K562 (cell line): ENCODE data around the gene UNC13C. TPM values are rescaled to one million over a fixed set of nuclear protein-coding genes. Genes with fewer than 3 reads are reported as not detected.

Experiments used
- ATAC-seq: fragments of 200-7000 bp; cut with Tn5 transposase; 3 replicates; pipeline ENCODE4 v1.9.1; 2020; ENCODE audit warnings: moderate library complexity
- BruUV-seq: library from RNA; stranded (reverse); fragments of 400-500 nt; replicated peaks from 2 replicates; lab custom pipeline; 2021; lab: Mats Ljungman, UMichigan
- CTCF ChIA-PET: fragments of 300-600 bp; formaldehyde crosslinking; extraction: SDS; loops from one replicate; lab custom pipeline; 2021; ENCODE audit warnings: low intra/inter-chr PET ratio; lab: Yijun Ruan, JAX
- POLR2A ChIA-PET: fragments of 300-600, 350-650 bp; sonication (Branson Sonifier 250); formaldehyde crosslinking; extraction: SDS; loops from one replicate; lab custom pipeline; 2021; ENCODE audit warnings: antibody characterized with exemption, inconsistent platforms; lab: Yijun Ruan, JAX
- DNase-seq, 4 experiments: peaks; one replicate each; pipeline versions ENCODE4 v3.0.0 to v3.0.0-alpha.2; 2011 to 2018; ENCODE audit warnings: low spot score in 3 of 4, mixed read lengths in 3 of 4; ENCODE audit errors: extremely low read depth in 1 of 4
- FAIRE-seq: peaks from 2 replicates; lab custom pipeline; 2011; peaks lifted over from hg19 to GRCh38; lab: Jason Lieb, UNC
- H2AFZ ChIP-seq: 2 replicates; pipeline ENCODE4 v1.6.0; 2011; ENCODE audit warnings: low read depth, low read length, control low read depth, inconsistent platforms
- H3K27ac ChIP-seq: fragments of 200-600 bp; 3 replicates; pipeline ENCODE4 v1.8.0; 2011; ENCODE audit warnings: low read depth, mild to moderate bottlenecking, control low read depth, inconsistent platforms, low read length, moderate library complexity, mixed read lengths; ENCODE audit errors: extremely low read depth
- H3K27me3 ChIP-seq, 2 experiments: fragments of 300-600 bp in 1 of 2; 2 replicates in 1 of 2; 3 replicates in 1 of 2; pipeline versions ENCODE4 v1.6.0 to v1.8.0; 2011; ENCODE audit warnings: inconsistent platforms in 2 of 2, low read length in 2 of 2, mild to moderate bottlenecking in 1 of 2, mixed read lengths in 1 of 2, moderate library complexity in 1 of 2; ENCODE audit not compliant: control insufficient read depth in 2 of 2, insufficient read depth in 2 of 2
- H3K36me3 ChIP-seq: fragments of 300-600 bp; 3 replicates; pipeline ENCODE4 v1.8.0; 2011; ENCODE audit warnings: mild to moderate bottlenecking, low read length, inconsistent platforms; ENCODE audit not compliant: control insufficient read depth, insufficient read depth
- H3K4me1 ChIP-seq, 2 experiments: fragments of 200-600 bp in 1 of 2; replicated peaks in 1 of 2; 2 replicates in 1 of 2; 3 replicates in 1 of 2; pipeline versions ENCODE4 v1.5.1 to v1.8.0; 2011; ENCODE audit warnings: inconsistent platforms in 2 of 2, low read length in 2 of 2, mild to moderate bottlenecking in 1 of 2, mixed read lengths in 1 of 2, moderate library complexity in 1 of 2; ENCODE audit not compliant: control insufficient read depth in 2 of 2, insufficient read depth in 2 of 2
- H3K4me2 ChIP-seq: 2 replicates; pipeline ENCODE4 v1.6.1; 2011; ENCODE audit warnings: low read length, control low read depth, inconsistent platforms, mixed read lengths; ENCODE audit not compliant: insufficient read depth
- H3K4me3 ChIP-seq: fragments of 200-600 bp; sonication (generic), shearing (Covaris generic); 2 replicates; pipeline ENCODE4 v1.5.1; 2016; ENCODE audit warnings: control low read depth, inconsistent platforms
- H3K79me2 ChIP-seq: fragments of 200-600 bp; 3 replicates; pipeline ENCODE4 v1.8.0; 2011; ENCODE audit warnings: low read length, inconsistent platforms; ENCODE audit not compliant: control insufficient read depth, insufficient read depth
- H3K9ac ChIP-seq, 2 experiments: 2 replicates each; pipeline versions ENCODE4 v1.6.0 to v1.6.1; 2011; ENCODE audit warnings: low read depth in 2 of 2, low read length in 2 of 2, control low read depth in 1 of 2, inconsistent platforms in 1 of 2, mild to moderate bottlenecking in 1 of 2, mixed read lengths in 1 of 2; ENCODE audit not compliant: insufficient read depth in 1 of 2
- H3K9me1 ChIP-seq: one replicate; pipeline ENCODE4 v1.6.0; 2011; ENCODE audit warnings: inconsistent platforms, mild to moderate bottlenecking, low read length, moderate library complexity; ENCODE audit not compliant: control insufficient read depth, insufficient read depth
- H3K9me3 ChIP-seq: replicated peaks from 2 replicates; pipeline ENCODE4 v1.5.1; 2011; ENCODE audit warnings: low read depth, low read length, inconsistent platforms; ENCODE audit not compliant: control insufficient read depth, insufficient read depth
- H4K20me1 ChIP-seq: replicated peaks from 2 replicates; pipeline ENCODE4 v1.6.1; 2011; ENCODE audit warnings: low read length, inconsistent platforms, mixed read lengths; ENCODE audit not compliant: control insufficient read depth, insufficient read depth
- ARHGAP35 ChIP-seq: fragments of 450-650 bp; IDR thresholded peaks from 2 replicates; pipeline ENCODE4 v1.6.1; 2018; ENCODE audit not compliant: partially characterized antibody
- BRF1 ChIP-seq: IDR thresholded peaks from 3 replicates; pipeline ENCODE4 v1.6.1; 2011; ENCODE audit warnings: borderline replicate concordance, mild to moderate bottlenecking; ENCODE audit not compliant: insufficient read length; ENCODE audit errors: extremely low read depth
- FOXA1 ChIP-seq: fragments of 450-650 bp; IDR thresholded peaks from 2 replicates; pipeline ENCODE4 v1.6.1; 2016; ENCODE audit warnings: mild to moderate bottlenecking, borderline replicate concordance
- HOXB6 ChIP-seq: fragments of 250-450 bp; sonication (Bioruptor Pico); IDR thresholded peaks from 2 replicates; pipeline ENCODE4 v1.5.1; 2022; ENCODE audit warnings: mild to moderate bottlenecking, borderline replicate concordance
- KHSRP ChIP-seq: fragments of 450-650 bp; IDR thresholded peaks from 2 replicates; pipeline ENCODE4 v1.6.1; 2017
- MNT ChIP-seq, 2 experiments: fragments of 450-650 bp; conservative IDR thresholded peaks; 2 replicates each; pipeline ENCODE4 v1.6.1; 2017; ENCODE audit warnings: mild to moderate bottlenecking in 2 of 2, moderate library complexity in 2 of 2
- NCOA1 ChIP-seq: fragments of 450-650 bp; IDR thresholded peaks from 2 replicates; pipeline ENCODE4 v1.6.1; 2016; ENCODE audit warnings: low read depth
- RAD51 ChIP-seq: fragments of 450-650 bp; IDR thresholded peaks from 2 replicates; pipeline ENCODE4 v1.7.1; 2016; ENCODE audit warnings: low read depth, mild to moderate bottlenecking, borderline replicate concordance
- RUNX1 ChIP-seq: sonication (generic); IDR thresholded peaks from 2 replicates; pipeline ENCODE4 v1.6.1; 2016; ENCODE audit warnings: antibody characterized with exemption, low read depth
- SMC3 ChIP-seq: conservative IDR thresholded peaks from 2 replicates; pipeline ENCODE4 v1.6.1; 2011; ENCODE audit warnings: low read depth, low read length, improper control_type of control experiment; ENCODE audit not compliant: insufficient read depth
- TCF3 ChIP-seq: sonication (generic); formaldehyde crosslinking; IDR thresholded peaks from 2 replicates; pipeline ENCODE4 v1.4.0; 2020; ENCODE audit warnings: mild to moderate bottlenecking, missing genetic modification reagents
- TFAM ChIP-seq: fragments of 250-450 bp; sonication (Bioruptor Pico); conservative IDR thresholded peaks from 2 replicates; pipeline ENCODE4 v1.5.0; 2021; ENCODE audit warnings: mild to moderate bottlenecking, moderate library complexity
- THRAP3 ChIP-seq: fragments of 450-650 bp; IDR thresholded peaks from 2 replicates; pipeline ENCODE4 v1.6.1; 2016; ENCODE audit warnings: mild to moderate bottlenecking, inconsistent platforms, borderline replicate concordance
- ZNF780A ChIP-seq: fragments of 250-450 bp; sonication (Bioruptor Pico); IDR thresholded peaks from 2 replicates; pipeline ENCODE4 v1.5.0; 2021; ENCODE audit warnings: mild to moderate bottlenecking
- ZZZ3 ChIP-seq: fragments of 450-650 bp; IDR thresholded peaks from 2 replicates; pipeline ENCODE4 v1.6.1; 2016; ENCODE audit warnings: antibody characterized with exemption, mild to moderate bottlenecking, moderate library complexity
- WGBS: fragments of 100-300 bp; shearing (Covaris generic); methylation state at CpG from one replicate; pipeline ENCODE4 v1.1.6; 2016; ENCODE audit warnings: low coverage, mixed read lengths; ENCODE audit not compliant: insufficient coverage; ENCODE audit errors: missing lambda C conversion rate; 5-methylcytosine and 5-hydroxymethylcytosine counted together
- in situ Hi-C: fragments of 300-500 bp; cut with MboI; formaldehyde crosslinking; loops from 4 replicates; pipeline ENCODE4 v1.15.0; 2018; ENCODE audit warnings: inconsistent platforms, mixed read lengths
- intact Hi-C: fragments of 100-400 bp; cut with micrococcal nuclease; formaldehyde crosslinking; loops from 2 replicates; pipeline ENCODE4 v1.14.2; 2022
- polyA plus RNA-seq, 8 experiments: library from polyadenylated mRNA; depleted of rRNA in 4 of 8; stranded (reverse) in 5 of 8; unstranded in 3 of 8; fragments of >200 nt; fragmentation: Nextera tagmentation in 2 of 8; fragmentation: Illumina TruSeq in 1 of 8; extraction: Ambion mirVana in 2 of 8; extraction: Trizol in 1 of 8; gene quantifications; 2 replicates each; pipeline versions ENCODE4 v1.2.1 to v1.2.3, GENCODE V29; 2011 to 2014; ENCODE audit warnings: inconsistent platforms in 1 of 8, missing spikeins in 1 of 8
- total RNA-seq, 7 experiments: library from RNA; depleted of rRNA in 6 of 7; stranded (reverse); fragments of >200 nt in 6 of 7; fragmentation: Illumina TruSeq in 2 of 7; extraction: Trizol in 2 of 7; gene quantifications; 2 replicates each; pipeline versions ENCODE4 v1.2.1 to v1.2.3, GENCODE V29; 2011 to 2021; ENCODE audit warnings: low replicate concordance in 1 of 7

Gene UNC13C
- total and polyA plus RNA-seq, 9 of the 15 experiments (the other 6 are each of a cell fraction or from before 2014, with no cell fraction given) = not detected

GRCh38 chr15:54502416-54503075 lies 524.3 kb downstream of the UNC13C start:
- no peak overlapping the region for H3K4me3 ChIP-seq
- H3K9me1 ChIP-seq = no peaks in the 10 kb centered on the region
- no peaks in the 10 kb centered on the region for H3K36me3 ChIP-seq
- TF ChIP-seq TCF3 (CRISPR knock-in tag) (no peak), FOXA1 (no peak), RAD51 (no peak), ARHGAP35 (no peak), HOXB6 (no peak), NCOA1 (no peak), SMC3 (no peak), TFAM (no peak), RUNX1 (no peak), MNT (conservative IDR thresholded peaks at IDR 0.05) (no peak), BRF1 (no peak), ZNF780A (no peak), THRAP3 (no peak), KHSRP (no peak), ZZZ3 (no peak)
- H3K9me3 ChIP-seq = no peaks in the 10 kb centered on the region
- no peak overlapping the region for H2AFZ ChIP-seq
- DNase-seq (no peak), FAIRE-seq (no peak), ATAC-seq (no peak)
- in situ Hi-C loops = no loop called here
- H4K20me1 ChIP-seq = no peaks in the 10 kb centered on the region
- no peak overlapping the region for H3K27ac ChIP-seq
- 0% methylated on average over 5 of the region's 5 CpGs for WGBS
- ChIA-PET CTCF (no interaction called here), POLR2A (no interaction called here)
- H3K79me2 ChIP-seq = no peaks in the 10 kb centered on the region
- intact Hi-C loops = no loop called here
- no peak overlapping the region for H3K9ac ChIP-seq
- H3K4me2 ChIP-seq = no peak overlapping the region
- no peaks in the 10 kb centered on the region for H3K4me1 ChIP-seq
- no TSS peak for BruUV-seq
- no peaks in the 10 kb centered on the region for H3K27me3 ChIP-seq
